HepG2 (cell line): ENCODE measurements around the gene CLTCL1.

Source experiments
- ELF1 ChIP-seq: sonication (generic); formaldehyde crosslinking; IDR thresholded peaks from 2 replicates; pipeline ENCODE4 v1.4.0; 2020; ENCODE audit warnings: missing genetic modification reagents
- EP300 ChIP-seq, 3 experiments: sonication (generic) in 1 of 3; formaldehyde crosslinking in 1 of 3; IDR thresholded peaks; 2 replicates each; pipeline versions ENCODE4 v1.5.1 to v1.6.1; 2011 to 2020; ENCODE audit warnings: low read depth in 2 of 3, low read length in 2 of 3, borderline replicate concordance in 1 of 3, improper control_type of control experiment in 1 of 3, mild to moderate bottlenecking in 1 of 3, missing genetic modification reagents in 1 of 3, moderate library complexity in 1 of 3
- EZH2 ChIP-seq: conservative IDR thresholded peaks from 2 replicates; pipeline ENCODE4 v1.6.1; 2012; ENCODE audit warnings: mild to moderate bottlenecking, low read depth, low read length, moderate library complexity
- JUN ChIP-seq: sonication (generic); formaldehyde crosslinking; IDR thresholded peaks from 2 replicates; pipeline ENCODE4 v1.4.0; 2020; ENCODE audit warnings: mild to moderate bottlenecking, missing genetic modification reagents
- KDM1A ChIP-seq: IDR thresholded peaks from 2 replicates; pipeline ENCODE4 v1.6.1; 2016; ENCODE audit warnings: missing compliant biosample characterization
- KDM6A ChIP-seq: IDR thresholded peaks from 2 replicates; pipeline ENCODE4 v1.6.1; 2016; ENCODE audit warnings: low read depth
- MTA1 ChIP-seq: sonication (generic); formaldehyde crosslinking; IDR thresholded peaks from 2 replicates; pipeline ENCODE4 v1.4.0; 2020; ENCODE audit warnings: missing genetic modification reagents, mild to moderate bottlenecking, borderline replicate concordance
- THAP7 ChIP-seq: sonication (generic); formaldehyde crosslinking; IDR thresholded peaks from 2 replicates; pipeline ENCODE4 v1.8.1; 2023; ENCODE audit warnings: mild to moderate bottlenecking, missing genetic modification reagents
- ZFX ChIP-seq: sonication (generic); formaldehyde crosslinking; IDR thresholded peaks from 2 replicates; pipeline ENCODE4 v1.4.0; 2020; ENCODE audit warnings: mild to moderate bottlenecking, low read depth, missing genetic modification reagents, moderate library complexity
- ZNF138 ChIP-seq: sonication (generic); formaldehyde crosslinking; IDR thresholded peaks from 2 replicates; pipeline ENCODE4 v1.5.0; 2020; ENCODE audit warnings: mild to moderate bottlenecking, low read depth, missing genetic modification reagents
- ZNF703 ChIP-seq: sonication (generic); formaldehyde crosslinking; IDR thresholded peaks from 2 replicates; pipeline ENCODE4 v1.5.1; 2020; ENCODE audit warnings: missing genetic modification reagents, mild to moderate bottlenecking, moderate library complexity, borderline replicate concordance

GRCh38 chr22:19295733-19296132, 4.2 kb upstream of the CLTCL1 start:
- TF ChIP-seq ZNF138: no peak
- TF ChIP-seq ELF1 (CRISPR knock-in tag): no peak
- no peak for TF ChIP-seq ZNF703 (CRISPR knock-in tag)
- no peak for TF ChIP-seq THAP7 (CRISPR knock-in tag)
- TF ChIP-seq ZFX (CRISPR knock-in tag): no peak
- no peak for TF ChIP-seq EZH2
- no peak for TF ChIP-seq KDM1A (CRISPR knock-in tag)
- TF ChIP-seq EP300 (IDR thresholded peaks at IDR 0.05; ENCODE audit: low read depth in 2 of 2, low read length in 2 of 2): no peak
- no peak for TF ChIP-seq EP300 (CRISPR knock-in tag; IDR thresholded peaks at IDR 0.05; ENCODE audit: borderline replicate concordance)
- TF ChIP-seq MTA1 (CRISPR knock-in tag): no peak
- TF ChIP-seq JUN: no peak
- no peak for TF ChIP-seq KDM6A (CRISPR knock-in tag)
